Measurements from ENCODE around the gene HDAC5.

The HDAC5 gene

GRCh38 chr17:44084921-44085320 lies 38.5 kb downstream of the HDAC5 start:
- DNase-seq = no peak

- DNase-seq = no peak
Observed at GRCh38 chr17:44084131-44084538, 39.3 kb downstream of the HDAC5 start.

DNA sequence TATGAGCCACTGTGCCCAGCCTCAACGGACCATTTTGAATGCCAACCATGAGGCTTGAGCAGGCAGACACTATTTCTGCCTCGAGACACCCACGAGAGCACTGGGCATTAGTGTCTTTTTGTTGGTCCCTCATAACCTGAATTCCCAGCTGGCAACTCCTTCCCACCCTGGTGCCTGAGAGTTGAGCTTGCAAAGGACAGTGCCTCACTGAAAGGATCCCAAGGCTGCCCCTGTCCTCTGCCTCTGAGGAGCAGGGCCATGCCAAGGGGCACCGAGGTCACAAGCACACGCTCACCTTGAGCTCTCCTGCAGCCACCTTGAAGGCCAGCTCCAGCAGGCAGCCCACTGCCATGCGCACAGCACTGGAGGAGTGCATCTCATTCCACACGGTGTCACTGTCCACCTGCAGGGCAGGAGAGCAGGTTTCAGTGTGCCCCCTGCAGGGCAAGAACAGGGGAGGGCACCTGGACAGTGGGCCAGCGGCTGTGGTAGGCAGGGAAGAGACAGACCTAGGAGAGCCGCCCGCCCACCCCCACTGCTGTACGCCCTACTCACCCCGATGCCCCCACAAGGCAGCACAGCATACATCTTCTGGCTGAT lies 40.1 kb downstream of the HDAC5 start:
- DNase-seq = no peak

GRCh38 chr17:44082256-44082927 lies 41.0 kb downstream of the HDAC5 start:
- no peak for DNase-seq

GRCh38 chr17:44081681-44082080 lies 41.8 kb downstream of the HDAC5 start:
- DNase-seq = no peak

DNA sequence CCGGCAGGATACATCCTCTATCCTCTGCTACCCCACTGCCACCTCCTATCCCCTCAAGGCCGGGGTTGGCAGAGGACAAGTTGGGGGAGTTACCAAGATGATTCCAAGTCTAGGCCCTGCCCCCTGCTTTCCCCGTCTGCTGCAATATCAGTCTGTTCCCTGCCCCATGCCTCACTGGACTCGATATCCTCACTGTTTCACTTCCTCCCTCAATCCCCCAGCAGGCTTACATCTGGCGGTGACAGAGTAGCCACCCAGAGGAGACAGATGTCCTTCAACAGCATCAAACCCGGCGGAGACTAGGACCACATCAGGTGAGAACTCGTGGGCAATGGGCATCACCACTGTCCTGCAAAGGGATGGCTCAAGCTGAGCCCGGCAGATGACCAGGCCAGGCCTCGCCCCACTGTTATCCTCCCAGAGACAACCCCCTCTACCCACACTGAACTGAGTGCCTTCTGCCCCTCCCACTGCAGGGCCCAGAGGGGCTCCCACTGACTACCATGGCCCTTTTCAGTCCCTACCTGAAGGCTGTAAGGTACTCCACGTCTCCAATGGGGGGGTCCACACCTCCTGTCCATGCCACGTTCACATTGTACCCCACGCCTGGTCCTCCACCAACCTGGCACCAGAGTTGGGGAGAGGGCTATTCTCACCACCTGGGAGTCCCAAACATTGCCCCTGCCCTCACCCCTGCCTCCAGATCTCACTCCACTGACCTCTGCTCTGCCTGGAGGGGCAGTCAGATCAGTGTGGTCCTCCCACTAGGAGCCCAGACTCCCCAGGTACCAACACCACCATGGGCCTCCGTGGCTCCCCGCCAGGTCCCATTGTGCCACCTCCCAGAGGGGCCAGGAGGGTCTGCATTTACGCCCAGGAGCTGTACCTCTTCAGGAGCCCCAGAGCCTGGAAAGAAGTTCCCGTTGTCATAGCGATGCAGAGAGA lies 43.3 kb downstream of the HDAC5 start:
- no peak for DNase-seq

GRCh38 chr17:44078412-44078811 lies 45.0 kb downstream of the HDAC5 start:
- DNase-seq = no peak

DNA sequence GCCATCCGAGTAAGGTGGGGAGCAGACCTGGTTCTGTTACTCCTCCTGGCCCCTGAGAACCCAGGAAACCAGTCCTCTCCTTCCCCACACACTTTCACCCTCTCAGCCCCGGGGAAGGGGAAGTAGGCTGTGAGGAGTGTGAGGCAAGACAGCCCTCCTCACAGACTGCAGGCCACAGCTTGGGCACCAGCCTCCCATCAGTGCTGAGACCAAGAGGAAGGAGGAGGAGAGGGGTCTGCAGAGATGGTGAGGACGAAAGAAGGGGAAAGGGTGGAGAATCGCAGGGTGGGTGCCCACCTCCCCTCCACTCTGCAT lies 45.9 kb downstream of the HDAC5 start:
- DNase-seq = no peak

- DNase-seq = no peak
Observed at GRCh38 chr17:44076716-44077594, 46.5 kb downstream of the HDAC5 start.

- DNase-seq = no peak
Observed at GRCh38 chr17:44075598-44076293, 47.7 kb downstream of the HDAC5 start.

DNA sequence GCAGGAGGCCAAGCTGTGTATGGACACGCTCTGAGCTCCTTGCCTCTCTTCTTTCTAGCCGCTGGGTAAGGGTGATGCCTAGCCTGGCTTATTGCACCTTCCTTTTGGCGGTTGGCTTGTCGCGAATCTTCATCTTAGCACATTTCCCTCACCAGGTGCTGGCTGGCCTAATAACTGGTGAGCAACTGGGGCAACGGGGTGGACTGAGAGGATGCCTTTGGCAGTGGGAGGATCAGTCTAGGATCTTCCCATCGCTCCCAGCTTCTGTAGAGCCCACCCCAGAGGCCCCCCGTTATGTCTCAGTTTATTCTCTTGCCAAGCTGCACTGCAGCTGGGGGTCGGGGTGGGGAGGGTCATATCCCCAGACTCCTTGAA lies 48.5 kb downstream of the HDAC5 start:
- DNase-seq = no peak

DNA sequence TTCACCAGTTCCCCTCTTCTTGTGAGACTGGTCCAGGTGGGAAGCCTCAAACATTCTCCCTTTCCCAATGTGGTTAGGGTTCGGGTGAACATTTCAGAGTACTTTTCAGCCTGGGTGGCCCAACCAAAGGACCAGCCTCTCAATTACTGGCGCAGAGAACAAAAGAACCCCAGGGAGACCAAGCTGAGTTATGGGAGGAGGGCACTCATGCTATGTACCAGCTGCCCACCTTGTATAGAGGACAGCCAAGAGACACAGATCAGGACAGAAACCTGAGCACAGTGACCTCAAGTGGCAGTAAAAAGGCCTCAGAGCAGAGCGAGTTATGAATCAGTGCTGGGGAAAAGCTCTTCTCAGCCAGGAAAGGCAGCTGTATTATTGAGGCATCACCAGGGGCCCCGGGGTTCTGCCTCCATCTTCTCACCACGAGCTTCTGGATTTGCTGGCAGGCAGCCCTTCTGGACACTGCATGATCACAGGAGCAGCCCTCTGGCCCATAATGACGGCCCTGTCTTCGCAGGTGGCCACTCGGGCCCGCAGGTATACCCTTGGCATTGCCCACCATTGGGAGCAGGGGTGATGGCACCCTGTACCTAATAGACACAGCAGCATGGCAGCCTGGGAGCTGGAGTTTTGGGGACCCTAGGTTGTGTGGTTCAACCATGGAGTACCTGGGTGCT lies 49.1 kb downstream of the HDAC5 start:
- DNase-seq = peak in 1 of 2 experiments; percentile 18

- no peak for DNase-seq
Observed at GRCh38 chr17:44071772-44072171, 51.7 kb downstream of the HDAC5 start.

DNA sequence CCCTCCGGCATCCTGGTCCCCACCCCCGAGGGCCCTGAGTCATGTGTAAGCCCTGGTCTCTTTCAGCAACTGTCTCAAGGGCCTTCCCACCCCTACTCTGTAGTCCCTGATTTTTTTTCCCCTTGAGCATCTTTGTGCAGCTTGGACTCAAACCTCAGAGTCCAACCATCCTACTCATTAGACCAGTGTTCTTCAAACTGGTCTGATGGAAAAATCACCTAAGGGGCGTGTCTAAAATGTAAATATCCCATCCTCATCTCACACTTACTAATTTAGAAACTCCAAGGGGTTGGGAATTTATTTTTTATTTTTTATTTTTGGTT lies 52.3 kb downstream of the HDAC5 start:
- DNase-seq = no peak

- DNase-seq = peak; percentile 73 to 91
Observed at GRCh38 chr17:44070455-44071197, 52.8 kb downstream of the HDAC5 start, which contains the start of gene G6PC3. Gene G6PC3 (plus strand): TSS chr17:44070735. CDS start chr17:44070966, 231 bp downstream.

DNA sequence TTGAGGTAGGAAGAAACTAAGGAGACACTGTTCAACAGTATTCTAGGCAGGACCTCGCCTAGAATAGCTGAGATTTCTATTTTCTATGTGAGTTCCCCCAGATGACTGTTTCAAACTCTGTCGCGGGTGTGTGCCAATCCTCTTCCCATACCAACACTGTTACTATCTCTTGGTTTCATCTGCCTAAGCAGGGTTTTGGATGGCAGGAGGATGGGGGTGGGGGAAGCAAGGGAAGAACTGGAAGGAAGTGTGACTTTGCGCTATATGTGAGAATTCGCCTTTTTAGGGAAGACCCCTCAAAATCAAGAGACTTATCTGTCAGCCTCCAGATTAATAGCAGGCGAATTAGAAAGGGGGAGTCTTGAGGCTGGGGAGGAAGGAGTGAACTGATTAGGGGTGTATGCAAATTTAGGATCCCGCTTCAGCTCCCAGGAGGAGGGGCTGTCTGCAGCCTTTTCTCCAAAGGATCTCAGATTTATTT lies 53.4 kb downstream of the HDAC5 start:
- DNase-seq = no peak

GRCh38 chr17:44067545-44067940 lies 55.9 kb downstream of the HDAC5 start:
- no peak for DNase-seq

DNA sequence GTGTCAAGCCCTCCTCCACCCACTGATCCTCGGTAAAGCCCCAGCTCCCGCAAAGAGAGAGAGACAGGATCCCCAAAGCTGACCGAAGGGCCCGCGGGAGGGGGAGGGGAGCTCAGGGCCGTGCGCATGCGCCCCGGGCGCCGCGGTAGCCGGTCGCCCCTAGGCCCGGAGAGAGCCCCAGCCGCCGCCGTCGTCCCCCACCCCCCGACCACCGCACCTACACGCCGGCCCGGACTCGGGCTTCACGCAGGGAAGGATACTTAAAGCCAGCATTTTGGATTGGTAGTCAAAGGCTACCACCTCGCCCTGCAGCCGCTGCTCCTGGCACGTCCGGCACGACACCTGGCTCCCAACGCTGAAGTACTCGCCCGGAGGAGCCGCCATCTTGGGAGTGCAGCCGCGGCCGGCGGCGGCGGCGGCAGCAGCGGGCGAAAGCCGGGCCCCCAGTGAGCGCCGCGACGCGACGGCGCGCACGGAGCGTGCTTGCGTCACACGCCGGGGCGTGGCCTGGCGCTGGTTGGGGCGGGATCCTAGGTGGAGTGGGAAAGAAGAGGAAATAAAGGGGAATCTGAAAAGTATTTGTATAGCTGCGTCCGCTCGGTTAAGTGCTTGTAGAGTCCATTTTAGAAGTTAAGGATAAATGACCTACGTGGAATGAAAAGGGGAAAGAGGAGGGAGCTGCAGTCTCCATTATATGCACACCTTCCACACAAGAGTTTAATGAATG lies 57.1 kb downstream of the HDAC5 start, which contains the start of gene LSM12:
Gene LSM12 (minus strand): TSS at position 468 of the 727 bp plus-strand sequence. CDS start 84 bp downstream, at position 384.
- peak; percentile 74 to 84 for DNase-seq

GRCh38 chr17:44065668-44066203 lies 57.7 kb downstream of the HDAC5 start:
- no peak for DNase-seq

All from NCI-H187 (cell line).